Neural progenitor cell (in vitro differentiated cells): ENCODE measurements around the gene KLHL35. TPM values are rescaled to one million over a fixed set of nuclear protein-coding genes. Genes with fewer than 3 reads are reported as not detected.

Experiments
- DNase-seq: peaks from one replicate; pipeline ENCODE4 v3.0.0-alpha.2; 2016; ENCODE audit warnings: low spot score
- H2AFZ ChIP-seq: fragments of 200-600 bp; sonication (generic); replicated peaks from 2 replicates; pipeline ENCODE4 v1.6.1; 2016; ENCODE audit warnings: antibody characterized with exemption
- H3F3A ChIP-seq: fragments of 200-600 bp; sonication (generic); 2 replicates; pipeline ENCODE4 v1.6.1; 2016; ENCODE audit warnings: antibody characterized with exemption, low read depth
- H3K27ac ChIP-seq: fragments of 200-600 bp; sonication (generic); 2 replicates; pipeline ENCODE4 v1.5.1; 2016; ENCODE audit warnings: mild to moderate bottlenecking
- H3K27me3 ChIP-seq: fragments of 200-600 bp; sonication (generic); 2 replicates; pipeline ENCODE4 v1.6.1; 2016; ENCODE audit warnings: mild to moderate bottlenecking, moderate library complexity
- H3K36me3 ChIP-seq: fragments of 200-600 bp; sonication (generic); 2 replicates; pipeline ENCODE4 v1.5.1; 2016
- H3K4me1 ChIP-seq: fragments of 200-600 bp; sonication (generic); 2 replicates; pipeline ENCODE4 v1.6.1; 2016; ENCODE audit warnings: mixed run types
- H3K4me2 ChIP-seq: fragments of 200-600 bp; sonication (generic); 2 replicates; pipeline ENCODE4 v1.6.1; 2016
- H3K4me3 ChIP-seq: fragments of 200-600 bp; sonication (generic); 2 replicates; pipeline ENCODE4 v1.5.1; 2016
- H3K79me2 ChIP-seq: fragments of 200-600 bp; sonication (generic); 2 replicates; pipeline ENCODE4 v1.6.1; 2016; ENCODE audit warnings: low read depth
- H3K9ac ChIP-seq: fragments of 200-600 bp; sonication (generic); 2 replicates; pipeline ENCODE4 v1.6.1; 2016
- H3K9me3 ChIP-seq: fragments of 200-600 bp; sonication (generic); 2 replicates; pipeline ENCODE4 v1.5.1; 2016; ENCODE audit warnings: low read depth
- H4K20me1 ChIP-seq: fragments of 200-600 bp; sonication (generic); 2 replicates; pipeline ENCODE4 v1.6.1; 2016; ENCODE audit warnings: low read depth
- H3K27ac Mint-ChIP-seq: 3 replicates; pipeline ENCODE4 v1.8.0; 2021; ENCODE audit warnings: mixed read lengths
- H3K27me3 Mint-ChIP-seq: 2 replicates; pipeline ENCODE4 v1.8.0; 2022; ENCODE audit warnings: low read depth, mild to moderate bottlenecking, inconsistent platforms, moderate library complexity, mixed read lengths; ENCODE audit not compliant: insufficient read depth
- H3K36me3 Mint-ChIP-seq: 3 replicates; pipeline ENCODE4 v1.8.0; 2021; ENCODE audit warnings: mixed read lengths
- H3K4me1 Mint-ChIP-seq: 3 replicates; pipeline ENCODE4 v1.8.0; 2021; ENCODE audit warnings: mixed read lengths
- H3K4me3 Mint-ChIP-seq: 3 replicates; pipeline ENCODE4 v1.8.0; 2021; ENCODE audit warnings: mild to moderate bottlenecking, moderate library complexity, mixed read lengths
- H3K9me3 Mint-ChIP-seq: 3 replicates; pipeline ENCODE4 v1.8.0; 2020; ENCODE audit warnings: mixed read lengths
- CTCF ChIP-seq: fragments of 200-600 bp; sonication (generic); IDR thresholded peaks from 2 replicates; pipeline ENCODE4 v1.5.1; 2017; ENCODE audit warnings: antibody characterized with exemption, mild to moderate bottlenecking
- EZH2 ChIP-seq: fragments of 200-600 bp; sonication (generic); IDR thresholded peaks from 2 replicates; pipeline ENCODE4 v1.6.1; 2017; ENCODE audit warnings: antibody characterized with exemption, mild to moderate bottlenecking, moderate library complexity
- EZH2phosphoT487 ChIP-seq: fragments of 200-600 bp; sonication (generic); IDR thresholded peaks from 2 replicates; pipeline ENCODE4 v1.6.1; 2017; ENCODE audit warnings: antibody characterized with exemption
- total RNA-seq: library from RNA; depleted of rRNA; stranded (reverse); fragments of >200 nt; gene quantifications from 2 replicates; pipeline ENCODE4 v1.2.3, GENCODE V29; 2015; ENCODE audit warnings: low replicate concordance

KLHL35 gene
- total RNA-seq, 1 donor from 2014 or later = 1.2 TPM

- H4K20me1 ChIP-seq = peaks cover 56% of the 10 kb centered on the region
- H3K9ac ChIP-seq = no peak overlapping the region
- H3K36me3 ChIP-seq = peaks cover 32% of the 10 kb centered on the region
- Mint-ChIP-seq H3K27ac (no peak overlapping the region), H3K27me3 (peaks cover 10% of the 10 kb centered on the region), H3K9me3 (no peaks in the 10 kb centered on the region), H3K4me1 (peaks cover 8% of the 10 kb centered on the region), H3K36me3 (peaks cover 50% of the 10 kb centered on the region), H3K4me3 (no peak overlapping the region)
- no peaks in the 10 kb centered on the region for H3K4me1 ChIP-seq
- no peaks in the 10 kb centered on the region for H3K9me3 ChIP-seq
- H3K79me2 ChIP-seq = peaks cover 50% of the 10 kb centered on the region
- DNase-seq = no peak
- H2AFZ ChIP-seq = no peak overlapping the region
- no peak for TF ChIP-seq CTCF
- TF ChIP-seq EZH2phosphoT487 = no peak
- TF ChIP-seq EZH2 = no peak
- H3K4me2 ChIP-seq = no peak overlapping the region
- H3K27ac ChIP-seq = no peak overlapping the region
- H3F3A ChIP-seq = peaks cover 50% of the 10 kb centered on the region
- no peak overlapping the region for H3K4me3 ChIP-seq
- H3K27me3 ChIP-seq = no peaks in the 10 kb centered on the region
Observed at GRCh38 chr11:75408957-75409219, 24.1 kb downstream of the KLHL35 start.

- Mint-ChIP-seq H3K9me3 (no peaks in the 10 kb centered on the region), H3K4me1 (peaks cover 26% of the 10 kb centered on the region), H3K27me3 (peaks cover 7% of the 10 kb centered on the region), H3K27ac (no peak overlapping the region), H3K36me3 (peaks cover 58% of the 10 kb centered on the region), H3K4me3 (no peak overlapping the region)
- Histone ChIP-seq H3K27me3 (no peaks in the 10 kb centered on the region), H3F3A (peaks cover 76% of the 10 kb centered on the region), H3K4me3 (no peak overlapping the region), H3K9me3 (no peaks in the 10 kb centered on the region), H3K9ac (no peak overlapping the region), H3K36me3 (peaks cover 56% of the 10 kb centered on the region), H3K79me2 (peaks cover 76% of the 10 kb centered on the region), H3K27ac (no peak overlapping the region), H4K20me1 (peaks cover 75% of the 10 kb centered on the region), H2AFZ (no peak overlapping the region), H3K4me2 (no peak overlapping the region), H3K4me1 (peaks cover 11% of the 10 kb centered on the region)
- TF ChIP-seq CTCF (no peak), EZH2 (no peak), EZH2phosphoT487 (no peak)
- DNase-seq = no peak
Observed at GRCh38 chr11:75406338-75406777, 26.6 kb downstream of the KLHL35 start.

- Histone ChIP-seq H3K9ac (no peak overlapping the region), H3K79me2 (peaks cover 97% of the 10 kb centered on the region), H4K20me1 (peaks cover 94% of the 10 kb centered on the region), H3F3A (peaks cover 94% of the 10 kb centered on the region), H3K9me3 (no peaks in the 10 kb centered on the region), H3K4me1 (peaks cover 15% of the 10 kb centered on the region), H3K27ac (no peak overlapping the region), H2AFZ (no peak overlapping the region), H3K27me3 (no peaks in the 10 kb centered on the region), H3K4me2 (no peak overlapping the region), H3K36me3 (peaks cover 60% of the 10 kb centered on the region), H3K4me3 (no peak overlapping the region)
- TF ChIP-seq CTCF = no peak
- no peak for TF ChIP-seq EZH2phosphoT487
- TF ChIP-seq EZH2 = no peak
- no peaks in the 10 kb centered on the region for H3K9me3 Mint-ChIP-seq
- no peak for DNase-seq
- no peak overlapping the region for H3K27ac Mint-ChIP-seq
- no peak overlapping the region for H3K4me3 Mint-ChIP-seq
- peaks cover 7% of the 10 kb centered on the region for H3K27me3 Mint-ChIP-seq
- H3K4me1 Mint-ChIP-seq = peaks cover 36% of the 10 kb centered on the region
- peaks cover 61% of the 10 kb centered on the region for H3K36me3 Mint-ChIP-seq
Observed at GRCh38 chr11:75403983-75404658, 28.9 kb downstream of the KLHL35 start.
